ENCODE measurements around the gene CCDC51.

The CCDC51 gene

GRCh38 chr3:48405343-48405881 is 34.5 kb downstream of the CCDC51 start:
- ATAC-seq, result no peak
- TF ChIP-seq TSHZ2 (CRISPR knock-in tag; IDR thresholded peaks at IDR 0.05) (no peak), ZNF70 (CRISPR knock-in tag; IDR thresholded peaks at IDR 0.05) (no peak), ISL1 (CRISPR knock-in tag; IDR thresholded peaks at IDR 0.05) (no peak), CSDC2 (CRISPR knock-in tag; IDR thresholded peaks at IDR 0.05) (no peak), ZNF8 (CRISPR knock-in tag; IDR thresholded peaks at IDR 0.05) (no peak), SNAI2 (CRISPR knock-in tag; IDR thresholded peaks at IDR 0.05) (no peak), BACH2 (CRISPR knock-in tag; IDR thresholded peaks at IDR 0.05; ENCODE audit: borderline replicate concordance) (no peak)
- TF ChIP-seq, protein P1, sequence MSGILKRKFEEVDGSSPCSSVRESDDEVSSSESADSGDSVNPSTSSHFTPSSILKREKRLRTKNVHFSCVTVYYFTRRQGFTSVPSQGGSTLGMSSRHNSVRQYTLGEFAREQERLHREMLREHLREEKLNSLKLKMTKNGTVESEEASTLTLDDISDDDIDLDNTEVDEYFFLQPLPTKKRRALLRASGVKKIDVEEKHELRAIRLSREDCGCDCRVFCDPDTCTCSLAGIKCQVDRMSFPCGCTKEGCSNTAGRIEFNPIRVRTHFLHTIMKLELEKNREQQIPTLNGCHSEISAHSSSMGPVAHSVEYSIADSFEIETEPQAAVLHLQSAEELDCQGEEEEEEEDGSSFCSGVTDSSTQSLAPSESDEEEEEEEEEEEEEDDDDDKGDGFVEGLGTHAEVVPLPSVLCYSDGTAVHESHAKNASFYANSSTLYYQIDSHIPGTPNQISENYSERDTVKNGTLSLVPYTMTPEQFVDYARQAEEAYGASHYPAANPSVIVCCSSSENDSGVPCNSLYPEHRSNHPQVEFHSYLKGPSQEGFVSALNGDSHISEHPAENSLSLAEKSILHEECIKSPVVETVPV (CRISPR knock-in tag; IDR thresholded peaks at IDR 0.05), result no peak

DNA sequence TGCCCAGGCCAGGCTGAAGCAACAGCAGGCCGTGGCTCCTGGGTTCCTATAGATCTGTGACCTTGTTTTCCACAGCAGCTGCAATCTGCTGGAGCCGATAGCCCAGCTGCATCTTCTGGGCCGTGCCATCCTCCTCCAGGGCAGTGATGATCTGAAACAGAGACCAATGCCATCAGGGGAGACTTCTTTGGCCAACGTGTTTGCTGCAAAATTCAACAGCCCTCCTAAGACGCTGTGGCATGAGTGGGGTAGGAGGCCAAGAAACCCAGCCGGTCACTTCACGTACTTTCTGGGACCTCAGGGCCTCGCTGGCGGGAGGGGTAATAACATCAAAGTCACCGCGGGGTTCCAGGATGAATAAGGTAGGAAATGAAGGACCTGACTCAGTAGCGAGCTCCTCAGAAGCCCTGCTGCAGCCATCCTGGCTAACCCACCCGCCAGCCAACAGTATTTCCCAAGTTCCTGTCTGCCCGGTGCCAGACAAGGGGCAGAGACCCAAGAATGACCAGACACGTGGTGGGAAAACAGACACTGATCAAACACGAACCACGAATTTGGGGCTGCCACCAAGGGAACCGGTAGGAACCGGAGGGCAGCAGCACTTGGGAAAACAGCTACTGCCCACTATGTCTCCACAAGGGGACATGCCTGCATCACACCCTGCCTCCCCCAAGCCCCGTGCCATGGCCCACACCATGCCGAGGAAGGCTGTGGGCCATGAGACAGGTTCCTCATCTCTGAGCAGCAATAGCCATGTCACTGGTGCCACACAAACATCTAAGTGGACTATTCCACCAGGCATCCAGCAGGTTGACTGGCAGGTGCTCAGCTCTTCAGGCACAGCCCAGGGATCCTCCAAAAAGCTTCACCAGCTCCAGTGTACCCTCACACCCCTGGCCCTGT is 35.2 kb downstream of the CCDC51 start:
- TF ChIP-seq ZC3H10 (CRISPR knock-in tag; IDR thresholded peaks at IDR 0.05) (no peak), RARB (CRISPR knock-in tag; IDR thresholded peaks at IDR 0.05) (no peak), TSHZ2 (CRISPR knock-in tag; IDR thresholded peaks at IDR 0.05) (no peak), TCF4 (CRISPR knock-in tag; IDR thresholded peaks at IDR 0.05; ENCODE audit: borderline replicate concordance) (no peak), PPARA (CRISPR knock-in tag; IDR thresholded peaks at IDR 0.05; ENCODE audit: borderline replicate concordance) (no peak), ZFP30 (CRISPR knock-in tag; IDR thresholded peaks at IDR 0.05) (no peak), CSDC2 (CRISPR knock-in tag; IDR thresholded peaks at IDR 0.05) (no peak), ARNTL (CRISPR knock-in tag; IDR thresholded peaks at IDR 0.05; ENCODE audit: borderline replicate concordance, low read depth) (no peak)
- TF ChIP-seq, protein P2, sequence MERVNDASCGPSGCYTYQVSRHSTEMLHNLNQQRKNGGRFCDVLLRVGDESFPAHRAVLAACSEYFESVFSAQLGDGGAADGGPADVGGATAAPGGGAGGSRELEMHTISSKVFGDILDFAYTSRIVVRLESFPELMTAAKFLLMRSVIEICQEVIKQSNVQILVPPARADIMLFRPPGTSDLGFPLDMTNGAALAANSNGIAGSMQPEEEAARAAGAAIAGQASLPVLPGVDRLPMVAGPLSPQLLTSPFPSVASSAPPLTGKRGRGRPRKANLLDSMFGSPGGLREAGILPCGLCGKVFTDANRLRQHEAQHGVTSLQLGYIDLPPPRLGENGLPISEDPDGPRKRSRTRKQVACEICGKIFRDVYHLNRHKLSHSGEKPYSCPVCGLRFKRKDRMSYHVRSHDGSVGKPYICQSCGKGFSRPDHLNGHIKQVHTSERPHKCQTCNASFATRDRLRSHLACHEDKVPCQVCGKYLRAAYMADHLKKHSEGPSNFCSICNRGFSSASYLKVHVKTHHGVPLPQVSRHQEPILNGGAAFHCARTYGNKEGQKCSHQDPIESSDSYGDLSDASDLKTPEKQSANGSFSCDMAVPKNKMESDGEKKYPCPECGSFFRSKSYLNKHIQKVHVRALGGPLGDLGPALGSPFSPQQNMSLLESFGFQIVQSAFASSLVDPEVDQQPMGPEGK (CRISPR knock-in tag; IDR thresholded peaks at IDR 0.05; ENCODE audit: borderline replicate concordance), result no peak
- ATAC-seq, result no peak

GRCh38 chr3:48403533-48404439 is 36.1 kb downstream of the CCDC51 start:
- no peak for ATAC-seq
- TF ChIP-seq ZC3H10 (CRISPR knock-in tag; IDR thresholded peaks at IDR 0.05) (no peak), ISL1 (CRISPR knock-in tag; IDR thresholded peaks at IDR 0.05) (no peak), ESRRG (CRISPR knock-in tag; IDR thresholded peaks at IDR 0.05) (no peak), BACH2 (CRISPR knock-in tag; IDR thresholded peaks at IDR 0.05; ENCODE audit: borderline replicate concordance) (no peak), ZNF70 (CRISPR knock-in tag; IDR thresholded peaks at IDR 0.05) (no peak), ZFP30 (CRISPR knock-in tag; IDR thresholded peaks at IDR 0.05) (no peak), SNAI2 (CRISPR knock-in tag; IDR thresholded peaks at IDR 0.05) (no peak), POU6F1 (CRISPR knock-in tag; IDR thresholded peaks at IDR 0.05; ENCODE audit: borderline replicate concordance, low read depth) (no peak), OSR1 (CRISPR knock-in tag; IDR thresholded peaks at IDR 0.05) (no peak), CREB5 (CRISPR knock-in tag; IDR thresholded peaks at IDR 0.05; ENCODE audit: low read depth) (no peak), ARNTL (CRISPR knock-in tag; IDR thresholded peaks at IDR 0.05; ENCODE audit: borderline replicate concordance, low read depth) (no peak), CSDC2 (CRISPR knock-in tag; IDR thresholded peaks at IDR 0.05) (no peak), RARB (CRISPR knock-in tag; IDR thresholded peaks at IDR 0.05) (no peak)
- TF ChIP-seq, protein P2 (CRISPR knock-in tag; IDR thresholded peaks at IDR 0.05; ENCODE audit: borderline replicate concordance), result no peak

Measured in SK-N-SH treated with all-trans-retinoic acid at 6 μM for 48 hours (cell line).